GM23338 (cell line): ENCODE data around the gene ETV6. TPM values are rescaled to one million over a fixed set of nuclear protein-coding genes. Genes with fewer than 3 reads are reported as not detected.

Source experiments
- ATAC-seq: fragments of 200-7000 bp; cut with Tn5 transposase; 3 replicates; pipeline ENCODE4 v1.9.1; 2020
- DNase-seq: peaks from one replicate; pipeline ENCODE4 v3.0.0-alpha.2; 2015; ENCODE audit warnings: low spot score
- H2AFZ ChIP-seq: fragments of 200-600 bp; sonication (generic); 2 replicates; pipeline ENCODE4 v1.8.0; 2016; ENCODE audit warnings: antibody characterized with exemption, mild to moderate bottlenecking, moderate library complexity
- H3F3A ChIP-seq: fragments of 200-600 bp; sonication (generic); replicated peaks from 2 replicates; pipeline ENCODE4 v1.8.0; 2017; ENCODE audit warnings: antibody characterized with exemption, mixed run types, low read depth
- H3K27ac ChIP-seq: fragments of 200-600 bp; sonication (generic); 2 replicates; pipeline ENCODE4 v1.6.1; 2016; ENCODE audit warnings: low read depth
- H3K27me3 ChIP-seq: fragments of 200-600 bp; sonication (generic); 2 replicates; pipeline ENCODE4 v1.8.0; 2016; ENCODE audit warnings: mild to moderate bottlenecking, mixed run types, moderate library complexity; ENCODE audit not compliant: insufficient read depth
- H3K36me3 ChIP-seq: fragments of 200-600 bp; sonication (generic); 2 replicates; pipeline ENCODE4 v1.8.0; 2016; ENCODE audit warnings: mild to moderate bottlenecking; ENCODE audit not compliant: insufficient read depth
- H3K4me1 ChIP-seq: fragments of 200-600 bp; sonication (generic); 2 replicates; pipeline ENCODE4 v1.8.0; 2016; ENCODE audit warnings: mild to moderate bottlenecking, moderate library complexity; ENCODE audit not compliant: insufficient read depth
- H3K4me2 ChIP-seq: fragments of 200-600 bp; sonication (generic); 2 replicates; pipeline ENCODE4 v1.7.1; 2017; ENCODE audit warnings: mixed run types
- H3K4me3 ChIP-seq: fragments of 200-600 bp; sonication (generic); 2 replicates; pipeline ENCODE4 v1.6.1; 2016; ENCODE audit warnings: mixed run types
- H3K79me2 ChIP-seq: fragments of 200-600 bp; sonication (generic); replicated peaks from 2 replicates; pipeline ENCODE4 v1.8.0; 2017; ENCODE audit warnings: mild to moderate bottlenecking; ENCODE audit not compliant: insufficient read depth
- H3K9me2 ChIP-seq: fragments of 200-600 bp; sonication (generic); 2 replicates; pipeline ENCODE4 v1.8.0; 2017; ENCODE audit not compliant: insufficient read depth
- H4K20me1 ChIP-seq: fragments of 200-600 bp; sonication (generic); replicated peaks from 2 replicates; pipeline ENCODE4 v1.8.0; 2017; ENCODE audit warnings: mild to moderate bottlenecking; ENCODE audit not compliant: insufficient read depth
- H3K27ac Mint-ChIP-seq: 2 replicates; pipeline ENCODE4 v1.8.0; 2020; ENCODE audit warnings: inconsistent platforms, mild to moderate bottlenecking, moderate library complexity, mixed read lengths
- H3K27me3 Mint-ChIP-seq: 3 replicates; pipeline ENCODE4 v1.8.0; 2022; ENCODE audit warnings: low read depth, mild to moderate bottlenecking, moderate library complexity, mixed read lengths, inconsistent platforms; ENCODE audit not compliant: insufficient read depth, poor library complexity
- H3K36me3 Mint-ChIP-seq: 3 replicates; pipeline ENCODE4 v1.8.0; 2021; ENCODE audit warnings: low read depth, mild to moderate bottlenecking, inconsistent platforms, moderate library complexity, mixed read lengths
- H3K4me1 Mint-ChIP-seq: 3 replicates; pipeline ENCODE4 v1.8.0; 2020; ENCODE audit warnings: mild to moderate bottlenecking, inconsistent platforms, mixed read lengths
- H3K4me3 Mint-ChIP-seq: 3 replicates; pipeline ENCODE4 v1.8.0; 2021; ENCODE audit warnings: moderate library complexity, mild to moderate bottlenecking, inconsistent platforms, mixed read lengths
- H3K9me3 Mint-ChIP-seq: 3 replicates; pipeline ENCODE4 v1.8.0; 2020; ENCODE audit warnings: moderate library complexity, mild to moderate bottlenecking, inconsistent platforms, mixed read lengths
- EZH2 ChIP-seq: fragments of 200-600 bp; sonication (generic); IDR thresholded peaks from one replicate; pipeline ENCODE4 v1.8.0; 2017; ENCODE audit warnings: antibody characterized with exemption, mild to moderate bottlenecking, low read depth; ENCODE audit not compliant: unreplicated experiment
- EZH2phosphoT487 ChIP-seq: fragments of 200-600 bp; sonication (generic); IDR thresholded peaks from one replicate; pipeline ENCODE4 v1.8.1; 2018; ENCODE audit warnings: antibody characterized with exemption; ENCODE audit not compliant: unreplicated experiment
- NANOG ChIP-seq: IDR thresholded peaks from 2 replicates; pipeline ENCODE4 v1.6.1; 2016; ENCODE audit warnings: antibody characterized with exemption, borderline replicate concordance
- POLR2AphosphoS5 ChIP-seq: IDR thresholded peaks from 2 replicates; pipeline ENCODE4 v1.6.1; 2016; ENCODE audit warnings: antibody characterized with exemption, low read depth
- REST ChIP-seq: IDR thresholded peaks from one replicate; pipeline ENCODE4 v1.6.1; 2018; ENCODE audit warnings: antibody characterized with exemption; ENCODE audit not compliant: unreplicated experiment
- ZNF462 ChIP-seq: fragments of 250-450 bp; sonication (Bioruptor Pico); IDR thresholded peaks from 2 replicates; pipeline ENCODE4 v1.5.0; 2020; ENCODE audit warnings: mild to moderate bottlenecking, moderate library complexity
- polyA plus RNA-seq: library from polyadenylated mRNA; unstranded; fragments of >200 nt; fragmentation: Nextera tagmentation; extraction: Ambion mirVana; gene quantifications from 2 replicates; pipeline ENCODE4 v1.2.1, GENCODE V29; 2016
- total RNA-seq: library from RNA; depleted of rRNA; stranded (reverse); fragments of >200 nt; shearing (Covaris generic); gene quantifications from 2 replicates; pipeline ENCODE4 v1.2.3, GENCODE V29; 2014
- TF ChIP-seq, protein P1 (sequence below), 2 experiments: fragments of 200-600 bp in 1 of 2; sonication (generic) in 1 of 2; conservative IDR thresholded peaks; 2 replicates each; pipeline versions ENCODE4 v1.5.1 to v1.6.1; 2016 to 2017; ENCODE audit warnings: antibody characterized with exemption in 2 of 2, low read depth in 2 of 2, mild to moderate bottlenecking in 2 of 2, moderate library complexity in 1 of 2

The ETV6 gene
- total and polyA plus RNA-seq, 2 experiments from 2014 or later, result 7.5 to 15.1 TPM

GRCh38 chr12:11811008-11811407, 161.5 kb downstream of the ETV6 start:
- Mint-ChIP-seq H3K27me3 (peaks cover 2% of the 10 kb centered on the region), H3K27ac (no peak overlapping the region), H3K36me3 (no peaks in the 10 kb centered on the region), H3K4me3 (no peak overlapping the region), H3K9me3 (no peaks in the 10 kb centered on the region; the same call in 2 of the 3 replicates), H3K4me1 (peaks cover 67% of the 10 kb centered on the region)
- Histone ChIP-seq H3K79me2 (no peaks in the 10 kb centered on the region), H3K36me3 (no peaks in the 10 kb centered on the region), H3K27me3 (no peaks in the 10 kb centered on the region), H4K20me1 (no peaks in the 10 kb centered on the region), H3K4me3 (no peak overlapping the region), H3K4me1 (peaks cover 55% of the 10 kb centered on the region), H3K27ac (no peak overlapping the region), H3K9me2 (no peaks in the 10 kb centered on the region), H3F3A (no peaks in the 10 kb centered on the region), H2AFZ (no peak overlapping the region), H3K4me2 (peak overlapping the region; percentile 18; the same call in 1 of the 2 replicates)
- ATAC-seq (no peak), DNase-seq (no peak)
- TF ChIP-seq ZNF462 (CRISPR knock-in tag) (no peak), REST (no peak), POLR2AphosphoS5 (no peak), NANOG (no peak), EZH2 (no peak), EZH2phosphoT487 (no peak)
- TF ChIP-seq, protein P1, sequence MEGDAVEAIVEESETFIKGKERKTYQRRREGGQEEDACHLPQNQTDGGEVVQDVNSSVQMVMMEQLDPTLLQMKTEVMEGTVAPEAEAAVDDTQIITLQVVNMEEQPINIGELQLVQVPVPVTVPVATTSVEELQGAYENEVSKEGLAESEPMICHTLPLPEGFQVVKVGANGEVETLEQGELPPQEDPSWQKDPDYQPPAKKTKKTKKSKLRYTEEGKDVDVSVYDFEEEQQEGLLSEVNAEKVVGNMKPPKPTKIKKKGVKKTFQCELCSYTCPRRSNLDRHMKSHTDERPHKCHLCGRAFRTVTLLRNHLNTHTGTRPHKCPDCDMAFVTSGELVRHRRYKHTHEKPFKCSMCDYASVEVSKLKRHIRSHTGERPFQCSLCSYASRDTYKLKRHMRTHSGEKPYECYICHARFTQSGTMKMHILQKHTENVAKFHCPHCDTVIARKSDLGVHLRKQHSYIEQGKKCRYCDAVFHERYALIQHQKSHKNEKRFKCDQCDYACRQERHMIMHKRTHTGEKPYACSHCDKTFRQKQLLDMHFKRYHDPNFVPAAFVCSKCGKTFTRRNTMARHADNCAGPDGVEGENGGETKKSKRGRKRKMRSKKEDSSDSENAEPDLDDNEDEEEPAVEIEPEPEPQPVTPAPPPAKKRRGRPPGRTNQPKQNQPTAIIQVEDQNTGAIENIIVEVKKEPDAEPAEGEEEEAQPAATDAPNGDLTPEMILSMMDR (conservative IDR thresholded peaks at IDR 0.05; ENCODE audit: low read depth in 2 of 2), result no peak
